HT-29 (cell line): Measurements from ENCODE around the gene CLEC18C. TPM values are rescaled to one million over a fixed set of nuclear protein-coding genes. Genes with fewer than 3 reads are reported as not detected.
"Not testable (repeated sequence)": the region's sequence is repeated elsewhere in the genome, so short reads cannot be mapped to it uniquely, and the experiment has no call there.

Experiments
- DNase-seq: peaks from one replicate; pipeline ENCODE4 v3.0.0-alpha.2; 2015; ENCODE audit warnings: low spot score
- total RNA-seq: library from RNA; depleted of rRNA; stranded (reverse); fragments of >200 nt; shearing (Covaris generic); gene quantifications from 2 replicates; pipeline ENCODE4 v1.2.3, GENCODE V29; 2014; rRNA removed

The CLEC18C gene
- 0.33 and 0.76 TPM in 2 replicates for total RNA-seq

DNA sequence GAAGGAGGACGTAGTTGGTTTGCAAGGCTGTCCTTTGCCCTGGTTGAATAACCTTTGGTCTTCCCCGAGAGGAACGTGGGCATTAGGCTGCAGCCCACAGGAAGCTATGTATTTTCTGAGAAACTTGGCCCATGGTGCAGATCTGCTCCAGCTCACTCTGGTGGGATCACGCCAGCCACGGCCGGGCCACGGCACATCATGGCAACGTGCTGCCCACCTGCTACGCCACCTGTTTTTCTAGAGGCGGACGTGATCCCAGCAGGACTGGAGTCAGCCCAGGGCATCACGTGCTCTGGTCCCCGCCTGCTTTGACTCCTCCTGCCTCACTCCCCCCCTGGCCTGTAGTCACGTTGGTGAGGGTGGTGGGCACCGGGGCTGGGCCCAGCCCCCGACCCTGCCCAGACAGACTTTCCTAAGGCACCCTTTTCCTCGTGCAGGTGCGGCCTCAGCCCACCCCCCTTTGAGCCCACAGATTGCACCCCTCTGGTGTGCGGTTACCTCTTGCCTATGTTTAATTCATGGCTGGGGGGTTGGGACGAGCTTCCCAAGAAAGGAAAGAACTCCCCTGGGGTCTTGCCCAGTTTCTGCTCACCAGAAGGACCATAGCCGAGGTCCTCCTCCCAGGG lies at the start of gene CLEC18C:
Gene CLEC18C, plus strand, starts transcription at position 576 of the 626 bp plus-strand sequence. CDS start 492 bp downstream, outside the sequence.
- not testable (repeated sequence) for DNase-seq

DNA sequence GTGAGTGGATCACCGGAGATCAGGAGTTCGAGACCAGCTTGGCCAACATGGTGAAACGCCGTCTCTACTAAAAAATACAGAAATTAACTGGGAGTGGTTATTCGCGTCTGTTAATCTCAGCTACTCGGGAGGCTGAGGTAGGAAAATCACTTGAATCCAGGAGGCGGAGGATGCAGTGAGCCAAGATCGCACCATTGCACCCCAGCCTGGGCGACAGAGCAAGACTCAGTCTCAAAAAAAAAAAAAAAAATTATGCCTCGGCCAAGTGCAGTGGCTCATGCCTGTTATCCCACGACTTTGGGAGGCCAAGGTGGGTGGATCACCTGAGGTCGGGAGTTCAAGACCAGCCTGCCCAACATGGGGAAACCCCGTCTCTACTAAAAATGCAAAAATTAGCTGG lies 49.8 kb upstream of the CLEC18C start:
- not testable (repeated sequence) for DNase-seq

DNA sequence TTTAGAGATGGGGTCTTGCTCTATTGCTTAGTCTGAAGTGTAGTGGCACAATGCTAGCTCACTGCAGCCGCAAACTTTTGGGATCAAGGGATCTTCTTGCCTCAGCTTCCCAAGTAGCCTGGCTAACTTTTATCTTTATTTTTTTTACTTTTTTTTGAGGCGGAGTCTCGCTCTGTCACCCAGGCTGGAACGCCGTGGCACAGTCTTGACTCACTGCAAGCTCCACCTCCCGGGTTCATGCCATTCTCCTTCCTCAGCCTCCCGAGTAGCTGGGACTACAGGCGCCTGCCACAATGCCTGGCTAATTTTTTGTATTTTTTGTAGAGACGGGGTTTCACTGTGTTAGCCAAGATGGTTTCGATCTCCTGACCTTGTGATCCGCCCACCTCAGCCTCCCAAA lies 47.4 kb upstream of the CLEC18C start:
- DNase-seq: not testable (repeated sequence)

DNA sequence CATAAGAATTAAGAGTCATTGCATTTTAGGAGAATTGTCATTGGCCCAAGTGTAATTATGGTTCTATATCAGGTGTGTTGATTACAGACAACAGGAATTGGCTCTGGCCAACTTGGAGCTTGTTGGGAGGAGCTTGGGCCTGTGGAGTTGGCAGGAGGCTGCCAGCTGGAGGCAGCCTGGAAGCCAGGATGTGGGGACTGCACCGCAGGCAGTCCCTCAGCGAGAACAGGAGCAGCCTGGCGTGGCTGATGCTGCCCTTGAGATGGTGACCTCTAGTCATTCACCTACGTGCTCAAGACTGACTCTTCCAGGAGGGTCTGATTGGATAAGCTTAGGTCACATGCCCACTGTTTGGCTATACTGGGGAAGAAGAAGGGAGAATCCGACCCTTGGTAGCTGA lies 45.9 kb upstream of the CLEC18C start:
- DNase-seq: not testable (repeated sequence)

DNA sequence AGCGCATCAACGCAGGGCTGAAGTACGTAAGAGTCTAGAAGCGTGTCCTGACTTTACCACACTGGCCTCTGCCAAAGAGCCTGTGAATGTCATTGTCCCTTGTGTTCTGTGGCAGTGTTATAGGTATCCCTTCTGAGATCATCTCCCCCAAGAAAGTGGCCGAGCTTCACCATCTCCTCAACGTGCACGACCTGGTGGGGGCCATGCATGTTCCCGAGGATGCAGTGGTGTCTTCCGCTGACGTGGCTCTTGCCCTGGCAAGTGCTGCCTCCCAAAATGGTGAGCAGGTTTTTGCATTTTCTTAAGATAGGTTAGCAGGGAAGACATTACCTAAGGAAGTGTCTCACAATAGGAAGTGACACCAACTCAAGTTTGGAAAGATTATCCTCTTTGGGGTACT lies 44.7 kb upstream of the CLEC18C start:
- not testable (repeated sequence) for DNase-seq

DNA sequence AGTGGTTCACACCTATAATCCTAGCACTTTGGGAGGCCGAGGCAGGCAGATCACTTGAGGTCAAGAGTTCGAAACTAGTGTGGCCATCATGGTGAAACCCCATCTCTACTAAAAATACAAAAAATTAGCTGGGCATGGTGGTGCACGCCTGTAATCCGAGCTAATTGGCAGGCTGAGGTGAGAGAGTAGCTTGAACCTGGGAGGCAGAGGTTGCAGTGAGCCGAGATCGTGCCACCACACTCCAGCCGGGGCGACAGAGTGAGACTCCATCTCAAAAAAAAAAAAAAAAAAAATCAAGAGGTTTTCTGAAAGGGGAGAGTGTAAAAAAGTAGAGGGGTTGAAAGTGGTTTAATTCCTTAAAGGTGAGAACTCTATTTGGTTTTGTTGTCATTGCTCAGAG lies 37.8 kb upstream of the CLEC18C start:
- not testable (repeated sequence) for DNase-seq

DNA sequence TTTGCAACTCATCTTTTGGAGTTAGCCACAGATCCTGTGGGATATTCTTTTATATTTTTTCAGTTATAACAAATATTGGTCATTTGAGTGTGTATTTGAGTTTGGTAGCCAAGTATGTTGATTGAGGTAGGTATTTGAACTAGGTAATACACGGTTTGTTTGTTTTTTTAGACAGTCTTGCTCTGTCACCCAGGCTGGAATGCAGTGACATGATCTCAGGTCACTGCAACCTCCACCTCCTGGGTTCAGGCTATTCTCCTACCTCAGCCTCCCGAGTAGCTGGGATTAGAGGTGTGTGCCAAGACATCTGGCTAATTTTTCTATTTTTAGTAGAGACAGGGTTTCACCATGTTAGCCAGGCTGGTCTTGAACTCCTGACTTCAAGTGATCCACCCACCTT lies 37.0 kb upstream of the CLEC18C start:
- DNase-seq: not testable (repeated sequence)

DNA sequence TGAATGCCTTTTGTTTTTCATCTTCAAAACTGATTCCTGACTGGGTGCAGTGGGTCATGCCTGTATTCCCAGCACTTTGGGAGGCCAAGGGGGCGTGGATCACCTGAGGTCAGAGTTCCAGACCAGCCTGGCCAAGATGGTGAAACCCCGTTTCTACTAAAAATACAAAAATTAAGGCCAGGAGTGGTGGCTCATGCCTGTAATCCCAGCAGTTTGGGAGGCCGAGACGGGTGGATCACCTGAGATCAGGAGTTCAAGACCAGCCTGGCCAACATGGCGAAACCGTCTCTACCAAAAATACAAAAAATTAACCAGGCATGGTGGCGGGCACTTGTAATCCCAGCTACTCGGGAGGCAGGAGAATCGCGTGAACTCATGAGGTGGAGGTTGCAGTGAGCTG lies 30.8 kb upstream of the CLEC18C start:
- not testable (repeated sequence) for DNase-seq

DNA sequence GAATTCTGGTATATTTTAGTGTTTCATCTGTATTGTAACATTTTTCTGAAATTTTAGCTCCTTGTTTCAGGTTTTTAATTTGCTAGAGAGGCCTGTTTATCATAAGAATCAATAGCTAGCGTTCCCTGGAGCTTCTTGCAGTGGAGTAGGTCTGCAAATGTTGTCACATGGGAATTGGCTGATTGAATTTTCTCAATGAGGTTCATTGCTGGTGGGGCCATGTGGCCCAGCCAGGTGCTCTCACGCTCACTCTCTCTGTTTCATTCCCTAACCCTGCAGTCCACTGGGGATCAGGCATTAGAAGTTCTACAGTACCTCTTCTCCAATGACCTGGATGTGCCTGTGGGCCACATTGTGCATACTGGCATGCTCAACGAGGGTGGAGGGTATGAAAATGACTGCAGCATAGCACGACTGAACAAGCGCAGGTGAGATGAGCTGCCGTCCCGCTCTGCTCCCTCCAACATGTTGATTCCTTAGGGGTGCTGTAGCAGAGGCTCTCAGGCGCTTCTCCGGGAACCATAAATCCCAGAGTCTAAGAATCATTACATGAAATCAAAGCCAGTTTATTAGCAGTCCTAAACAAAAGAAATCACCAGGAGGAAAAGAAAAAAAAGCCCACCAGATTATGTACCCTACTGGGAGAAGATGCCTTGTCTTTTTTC lies 30.2 kb upstream of the CLEC18C start:
- DNase-seq: not testable (repeated sequence)

DNA sequence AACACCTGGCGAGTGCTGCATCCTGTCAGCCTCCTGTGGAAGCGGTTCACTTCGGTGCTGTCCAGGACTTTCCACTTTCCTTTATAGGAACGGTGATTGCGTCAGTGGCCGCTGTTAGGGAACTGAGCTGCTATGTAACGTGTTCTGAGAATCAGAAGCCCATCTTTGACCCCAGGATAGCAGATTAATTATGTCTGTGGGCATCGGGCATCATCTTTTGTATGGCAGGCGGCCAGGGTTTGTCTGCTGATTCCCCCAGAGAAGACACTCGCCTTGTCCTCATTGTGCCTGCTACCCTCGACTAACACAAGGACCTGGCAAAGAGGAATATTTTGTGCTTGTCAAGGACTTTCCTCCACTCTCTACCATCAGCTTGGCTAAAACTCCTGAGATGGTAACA lies 25.7 kb upstream of the CLEC18C start:
- DNase-seq: not testable (repeated sequence)

DNA sequence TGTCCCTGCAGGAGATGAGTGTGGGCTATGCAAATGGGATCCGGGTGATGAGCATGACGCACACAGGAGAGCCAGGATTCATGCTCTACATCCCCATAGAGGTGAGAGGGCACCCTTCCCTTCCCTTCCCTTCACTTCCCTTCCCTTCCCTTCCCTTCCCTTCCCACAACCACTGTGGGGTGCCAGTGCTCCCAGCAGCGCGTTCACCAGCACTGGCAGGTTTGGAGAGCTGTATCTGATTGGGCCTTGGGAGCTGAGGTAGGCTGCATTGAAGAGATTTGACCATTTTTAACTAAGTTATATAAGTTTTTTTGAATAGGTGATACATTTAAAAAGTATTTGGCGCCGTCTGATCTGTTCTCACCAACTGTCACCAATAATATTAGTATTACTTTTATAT lies 25.1 kb upstream of the CLEC18C start:
- DNase-seq: not testable (repeated sequence)

DNA sequence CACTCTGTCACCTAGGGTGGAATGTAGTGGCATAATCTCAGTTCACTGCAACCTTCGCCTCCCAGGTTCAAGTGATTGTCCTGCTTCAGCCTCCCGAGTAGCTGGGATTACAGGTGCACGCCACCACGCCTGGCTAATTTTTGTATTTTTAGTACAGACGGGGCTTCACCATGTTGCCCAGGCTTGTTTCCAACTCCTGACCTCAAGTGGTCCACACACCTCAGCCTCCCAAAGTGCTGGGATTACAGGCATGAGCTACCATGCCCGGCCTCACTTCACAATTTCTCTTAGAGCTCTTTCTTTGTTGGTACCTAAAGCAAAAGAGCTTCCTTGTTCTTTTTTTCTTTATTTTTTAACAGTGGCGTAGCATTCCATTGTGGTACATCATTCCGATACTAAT lies 24.3 kb upstream of the CLEC18C start:
- not testable (repeated sequence) for DNase-seq

DNA sequence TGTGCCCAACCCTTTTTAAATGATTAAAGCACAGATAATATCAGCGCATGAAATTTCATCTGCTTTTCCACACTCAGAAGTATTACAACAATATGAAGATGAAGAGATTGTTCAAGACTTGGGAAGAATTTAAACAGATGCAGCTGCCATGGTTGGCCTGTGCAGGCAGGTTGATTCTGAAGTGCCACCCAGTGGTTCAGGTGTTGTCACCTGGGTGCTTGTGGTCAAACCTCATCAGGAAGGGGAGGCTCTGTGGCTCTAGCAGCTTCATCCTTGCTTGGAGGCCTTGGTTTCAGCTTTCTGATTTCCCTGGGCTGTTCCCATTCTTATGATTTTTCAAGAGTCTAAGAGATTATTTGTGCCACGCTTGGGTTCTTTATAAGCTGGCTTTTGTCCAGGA lies 22.2 kb upstream of the CLEC18C start:
- DNase-seq: peak; percentile 25

DNA sequence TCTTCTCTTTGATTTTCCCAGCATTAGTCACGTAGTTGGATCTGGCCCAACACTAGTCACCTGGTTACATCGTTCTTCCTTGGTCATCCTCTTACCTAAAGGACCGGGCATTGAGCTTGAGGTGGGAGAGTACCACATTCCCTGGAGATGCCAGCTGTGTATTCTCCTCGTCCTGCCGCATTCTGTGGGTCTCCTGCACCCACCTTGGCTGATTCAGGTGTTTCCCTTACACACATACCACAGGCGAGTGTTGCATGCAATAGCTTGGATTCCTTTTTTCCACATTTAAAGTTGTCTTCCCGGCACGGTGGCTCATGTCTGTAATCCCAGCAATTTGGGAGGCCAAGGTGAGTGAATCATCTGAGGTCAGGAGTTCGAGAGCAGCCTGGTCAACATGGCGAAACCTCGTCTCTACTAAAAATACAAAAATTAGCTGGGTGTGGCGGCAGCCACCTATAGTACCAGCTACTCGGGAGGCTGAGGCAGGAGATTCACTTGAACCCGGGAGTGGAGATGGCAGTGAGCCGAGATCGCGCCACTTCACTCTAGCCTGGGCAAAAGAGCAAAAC lies 21.6 kb upstream of the CLEC18C start:
- no peak for DNase-seq

DNA sequence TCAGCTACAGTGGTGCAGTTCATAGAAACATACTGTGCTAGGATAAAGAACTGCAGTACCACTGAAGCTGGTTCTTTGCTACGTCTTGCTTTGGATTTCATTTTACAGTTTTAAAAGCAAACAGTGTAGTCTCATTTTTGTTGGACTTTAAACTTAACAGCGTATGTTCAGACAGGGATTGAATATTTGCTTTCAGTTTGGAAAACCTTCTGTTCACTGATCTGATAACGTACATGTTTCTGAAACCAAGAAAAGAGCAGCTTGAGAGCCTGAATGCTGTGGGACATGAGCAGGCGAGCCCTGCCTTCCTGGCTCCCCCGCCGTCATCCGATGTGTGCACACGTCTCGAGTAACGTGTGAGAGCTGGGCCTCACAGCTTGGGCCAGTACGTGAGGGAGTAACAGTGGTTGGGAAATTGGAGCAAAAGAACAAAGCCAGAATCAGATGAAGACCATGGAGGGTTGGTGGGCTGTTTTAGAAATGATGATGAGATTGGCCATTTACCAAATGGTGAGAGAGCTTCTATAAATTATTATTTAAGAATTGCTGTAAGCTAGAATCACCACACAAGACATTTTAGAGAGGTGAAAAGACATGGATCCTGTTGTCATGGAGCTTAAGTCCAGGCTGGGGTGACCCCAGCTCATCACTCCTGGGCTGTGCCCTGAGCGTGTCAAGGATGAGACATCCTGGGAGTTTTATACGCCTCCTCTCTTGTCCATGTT lies 20.8 kb upstream of the CLEC18C start:
- DNase-seq: no peak

DNA sequence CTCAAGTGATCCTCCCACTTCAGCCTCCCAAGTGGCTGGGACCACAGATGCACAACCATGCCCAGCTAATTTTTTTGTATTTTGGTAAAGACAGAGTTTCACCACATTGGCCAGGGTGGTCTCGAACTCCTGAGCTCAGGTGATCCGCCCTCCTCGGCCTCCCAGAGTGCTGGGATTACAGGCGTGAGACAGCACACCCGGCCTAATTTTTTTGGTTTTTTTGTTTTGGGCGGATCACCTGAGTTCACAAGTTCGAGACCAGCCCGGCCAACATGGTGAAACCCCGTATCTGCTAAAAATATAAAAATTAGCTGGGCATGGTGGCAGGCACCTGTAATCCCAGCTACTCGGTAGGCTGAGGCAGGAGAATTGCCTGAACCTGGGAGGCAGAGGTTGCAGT lies 18.9 kb upstream of the CLEC18C start:
- DNase-seq: not testable (repeated sequence)

DNA sequence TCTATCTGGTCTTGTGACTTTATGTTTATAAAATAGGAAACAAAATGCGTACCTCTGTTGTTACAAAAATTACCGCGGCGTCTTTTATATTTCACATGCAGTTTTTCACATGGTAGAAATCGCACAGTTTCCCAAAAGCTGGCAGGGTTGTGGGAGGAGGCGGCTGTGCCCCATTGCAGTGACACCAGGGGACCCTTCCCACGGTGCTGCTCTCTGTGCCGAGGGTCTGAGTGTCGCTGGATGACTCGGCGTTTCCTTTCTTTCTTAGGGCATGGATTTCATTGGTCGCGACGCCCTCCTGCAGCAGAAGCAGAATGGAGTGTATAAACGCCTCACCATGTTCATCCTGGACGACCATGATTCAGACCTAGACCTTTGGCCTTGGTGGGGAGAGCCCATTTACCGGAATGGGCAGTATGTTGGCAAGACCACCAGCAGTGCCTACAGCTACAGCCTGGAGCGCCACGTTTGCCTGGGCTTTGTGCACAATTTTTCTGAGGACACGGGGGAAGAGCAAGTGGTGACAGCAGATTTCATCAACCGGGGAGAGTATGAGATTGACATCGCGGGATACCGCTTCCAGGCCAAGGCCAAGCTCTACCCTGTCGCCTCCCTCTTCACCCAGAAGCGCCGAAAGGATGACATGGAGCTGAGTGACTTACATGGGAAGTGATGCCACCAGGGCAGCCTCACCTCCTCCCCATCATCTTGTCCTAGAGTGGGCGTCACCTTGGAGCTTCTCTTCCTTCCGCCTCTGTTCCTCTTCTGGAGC lies 17.2 kb upstream of the CLEC18C start:
- no peak for DNase-seq

DNA sequence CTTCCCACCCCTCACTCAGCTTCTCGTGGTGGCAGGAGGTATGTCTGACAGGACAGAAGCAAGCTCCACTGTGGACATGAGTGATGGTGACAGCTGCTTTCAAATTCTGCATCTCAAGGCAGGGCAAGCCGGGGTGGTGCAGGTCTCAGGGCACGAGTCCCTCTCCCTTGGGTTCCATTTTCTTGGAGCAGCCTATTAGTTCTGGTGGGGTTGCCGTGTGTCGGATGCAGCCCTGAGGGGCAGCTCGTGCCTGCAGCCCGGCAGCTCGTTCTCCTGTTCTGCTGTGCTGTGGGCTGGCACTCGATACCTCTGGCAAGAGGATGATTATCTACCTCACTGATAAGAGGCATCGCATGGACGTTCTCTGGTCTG lies 16.5 kb upstream of the CLEC18C start:
- DNase-seq: no peak

DNA sequence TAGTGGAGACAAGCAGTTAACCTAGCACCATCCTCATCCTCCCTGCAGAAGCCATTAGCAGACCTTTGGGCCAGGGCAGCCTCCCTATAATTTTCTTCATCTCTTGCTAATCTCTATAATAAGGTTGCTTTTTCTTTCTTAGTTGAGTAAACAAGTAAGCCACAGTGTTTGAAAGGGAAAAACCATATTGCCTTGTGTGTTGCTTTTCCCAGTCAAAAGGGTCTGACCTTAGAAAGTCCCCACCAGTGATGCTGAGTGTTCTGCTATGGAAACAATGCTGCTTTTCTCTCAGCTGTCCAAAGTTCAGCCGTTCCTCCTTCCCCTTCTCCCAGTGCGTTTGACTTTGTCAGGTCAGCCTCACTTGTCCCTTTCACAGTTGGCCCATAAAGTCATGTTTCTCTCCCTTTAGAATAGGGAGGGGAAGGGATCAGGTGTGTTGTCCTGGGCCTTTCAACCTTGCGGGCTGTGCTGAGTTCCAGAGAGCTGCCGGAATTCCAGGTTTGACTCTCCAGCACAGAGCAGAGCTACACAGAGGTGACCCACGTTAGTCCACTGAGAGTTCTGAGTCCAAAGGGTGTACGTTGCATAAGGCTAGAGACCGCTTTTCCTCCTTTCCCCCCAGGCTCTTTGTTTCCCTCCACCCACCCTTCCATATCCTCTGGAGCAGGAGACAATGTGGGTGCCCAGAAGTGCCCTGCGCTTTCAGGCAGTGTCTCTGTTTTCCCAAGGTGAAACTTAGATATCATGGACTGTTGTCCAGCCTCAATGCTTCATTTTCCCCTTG lies 15.9 kb upstream of the CLEC18C start:
- DNase-seq: no peak

DNA sequence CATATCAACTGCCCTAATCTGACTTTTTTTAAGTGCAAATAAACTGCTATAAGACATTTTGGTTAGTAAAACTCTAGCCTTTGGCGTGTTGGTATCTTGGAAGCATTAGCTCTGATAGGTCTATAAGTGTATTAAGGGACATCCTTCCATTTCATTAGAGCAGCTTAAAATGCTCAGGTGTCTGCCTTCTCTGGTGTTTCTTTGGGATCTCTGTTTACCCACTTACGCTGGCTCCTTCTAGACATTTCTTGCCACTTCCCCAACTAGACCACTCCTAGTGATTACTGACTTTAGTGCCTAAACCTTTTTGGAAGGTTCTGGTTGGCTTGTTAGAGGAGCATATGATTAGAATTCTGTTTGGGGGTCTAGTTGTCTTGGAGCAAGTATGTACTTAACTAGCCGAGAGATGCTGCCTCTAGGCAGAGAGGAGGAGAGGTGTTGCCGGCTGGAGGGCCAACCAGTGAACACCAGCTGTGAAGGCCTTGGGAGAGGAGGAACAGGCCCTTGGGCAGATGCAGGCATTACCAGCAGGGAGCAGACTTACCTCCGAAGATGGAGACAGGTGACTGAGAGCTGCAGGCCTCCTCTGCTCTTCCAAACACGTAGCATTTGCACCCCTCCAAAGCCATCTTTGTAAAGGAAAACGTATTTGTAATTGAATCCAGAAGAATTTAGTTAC lies 15.2 kb upstream of the CLEC18C start:
- no peak for DNase-seq
